GM12878 (cell line): ENCODE results near the gene PLXNB2. TPM values are rescaled to one million over a fixed set of nuclear protein-coding genes. Genes with fewer than 3 reads are reported as not detected.
A peak's percentile ranks its signal among the peaks of the same experiment; 100 is the strongest.

Experiments used
- ATAC-seq: fragments of 200-7000 bp; cut with Tn5 transposase; 3 replicates; pipeline ENCODE4 v1.9.1; 2020; ENCODE audit warnings: mild to moderate bottlenecking, moderate library complexity
- BruUV-seq: library from RNA; stranded (reverse); fragments of 400-500 nt; replicated peaks from 2 replicates; lab custom pipeline; 2021; lab: Mats Ljungman, UMichigan
- CTCF ChIA-PET: fragments of 300-600 bp; sonication (Branson Sonifier 250); formaldehyde crosslinking; extraction: SDS; loops from one replicate; lab custom pipeline; 2021; ENCODE audit warnings: inconsistent platforms; lab: Yijun Ruan, JAX
- POLR2A ChIA-PET: fragments of 350-600 bp; formaldehyde crosslinking; extraction: SDS; loops from one replicate; lab custom pipeline; 2021; ENCODE audit warnings: inconsistent platforms; lab: Charles Lee
- RAD21 ChIA-PET: fragments of 300-600 bp; sonication (Branson Sonifier 250); formaldehyde crosslinking; loops from one replicate; lab custom pipeline; 2023; ENCODE audit warnings: antibody characterized with exemption; ENCODE audit not compliant: unreplicated experiment; lab: Charles Lee
- SMC1A ChIA-PET: fragments of 300-600 bp; sonication (Branson Sonifier 250); formaldehyde crosslinking; loops from one replicate; lab custom pipeline; 2023; ENCODE audit not compliant: unreplicated experiment, uncharacterized antibody; lab: Charles Lee
- DNase-seq: peaks from one replicate; pipeline ENCODE4 v3.0.0-alpha.2; 2011; ENCODE audit warnings: low read depth, low spot score
- FAIRE-seq: peaks from 3 replicates; lab custom pipeline; 2011; peaks lifted over from hg19 to GRCh38; lab: Jason Lieb, UNC
- H2AFZ ChIP-seq: 2 replicates; pipeline ENCODE4 v1.6.0; 2011; ENCODE audit warnings: low read depth, low read length, control low read depth; ENCODE audit not compliant: control insufficient read depth
- H3K27ac ChIP-seq: 2 replicates; pipeline ENCODE4 v1.5.1; 2011; ENCODE audit warnings: control low read depth; ENCODE audit not compliant: control insufficient read depth, insufficient read depth
- H3K27me3 ChIP-seq, 2 experiments: replicated peaks in 1 of 2; 2 replicates each; pipeline versions ENCODE4 v1.6.0 to v1.6.1; 2011; ENCODE audit warnings: low read length in 1 of 2; ENCODE audit not compliant: control insufficient read depth in 2 of 2, insufficient read depth in 2 of 2
- H3K36me3 ChIP-seq, 2 experiments: 2 replicates each; pipeline ENCODE4 v1.5.1; 2011; ENCODE audit warnings: low read length in 1 of 2; ENCODE audit not compliant: control insufficient read depth in 2 of 2, insufficient read depth in 2 of 2
- H3K4me1 ChIP-seq: 2 replicates; pipeline ENCODE4 v1.6.1; 2011; ENCODE audit warnings: mild to moderate bottlenecking, low read length, moderate library complexity, mixed read lengths; ENCODE audit not compliant: control insufficient read depth, insufficient read depth
- H3K4me2 ChIP-seq: 2 replicates; pipeline ENCODE4 v1.6.0; 2011; ENCODE audit warnings: control low read depth; ENCODE audit not compliant: control insufficient read depth, insufficient read depth
- H3K4me3 ChIP-seq: fragments of 200-600 bp; sonication (generic); 2 replicates; pipeline ENCODE4 v1.5.1; 2016
- H3K79me2 ChIP-seq: 2 replicates; pipeline ENCODE4 v1.6.0; 2011; ENCODE audit warnings: low read length; ENCODE audit not compliant: control insufficient read depth, insufficient read depth
- H3K9ac ChIP-seq: 2 replicates; pipeline ENCODE4 v1.8.0; 2011; ENCODE audit warnings: low read length, control low read depth, mixed read lengths; ENCODE audit not compliant: control insufficient read depth, insufficient read depth
- H3K9me3 ChIP-seq: replicated peaks from 3 replicates; pipeline ENCODE4 v1.5.1; 2011; ENCODE audit warnings: mild to moderate bottlenecking, low read length; ENCODE audit not compliant: control insufficient read depth, insufficient read depth
- H4K20me1 ChIP-seq: 2 replicates; pipeline ENCODE4 v1.6.0; 2011; ENCODE audit not compliant: control insufficient read depth, insufficient read depth
- CUX1 ChIP-seq: IDR thresholded peaks from 2 replicates; pipeline ENCODE4 v1.6.1; 2012; ENCODE audit warnings: improper control_type of control experiment, low read depth, low read length; ENCODE audit not compliant: insufficient replicate concordance
- POLR2AphosphoS2 ChIP-seq: IDR thresholded peaks from 2 replicates; pipeline ENCODE4 v1.6.1; 2011; ENCODE audit warnings: low read depth, mild to moderate bottlenecking, low read length, improper control_type of control experiment, moderate library complexity
- WRNIP1 ChIP-seq: IDR thresholded peaks from 2 replicates; pipeline ENCODE4 v1.6.1; 2011; ENCODE audit warnings: low read depth, low read length, improper control_type of control experiment, borderline replicate concordance
- whole genome bisulfite sequencing: methylation state at CpG from one replicate; pipeline ENCODE4 v1.1.6; 2016; ENCODE audit warnings: low lambda C conversion rate; ENCODE audit not compliant: insufficient replicate concordance, insufficient coverage; ENCODE audit errors: missing lambda C conversion rate; 5-methylcytosine and 5-hydroxymethylcytosine counted together
- in situ Hi-C: fragments of 300-500 bp; cut with MboI; formaldehyde crosslinking; loops from 9 replicates; pipeline ENCODE4 v1.14.3; 2018; ENCODE audit warnings: mixed read lengths
- intact Hi-C: fragments of 100-400 bp; cut with micrococcal nuclease; formaldehyde crosslinking; loops from one replicate; pipeline ENCODE4 v1.14.2; 2022; ENCODE audit not compliant: unreplicated experiment
- polyA plus RNA-seq, 11 experiments: library from polyadenylated mRNA; depleted of rRNA in 4 of 11; unstranded in 6 of 11; stranded (reverse) in 5 of 11; fragments of >200 nt; fragmentation: Nextera tagmentation in 4 of 11; fragmentation: Illumina TruSeq in 1 of 11; extraction: Ambion mirVana in 4 of 11; extraction: Trizol in 1 of 11; gene quantifications; 1 replicate in 1 of 11; 2 replicates in 10 of 11; pipeline versions ENCODE4 v1.2.1 to v1.2.3, GENCODE V29; 2011 to 2016; ENCODE audit warnings: inconsistent platforms in 2 of 11, missing spikeins in 2 of 11, low read depth in 1 of 11
- total RNA-seq, 4 experiments: library from RNA; depleted of rRNA in 3 of 4; stranded (reverse); fragments of >200 nt in 3 of 4; fragmentation: Illumina TruSeq in 1 of 4; extraction: Trizol in 1 of 4; gene quantifications; 2 replicates each; pipeline versions ENCODE4 v1.2.1 to v1.2.3, GENCODE V29; 2013 to 2021

Gene PLXNB2
- total and polyA plus RNA-seq, 10 of the 15 experiments (the other 5 are each of a cell fraction or from before 2014, with no cell fraction given), result 0.68 to 134 (median 41.9) TPM

DNA sequence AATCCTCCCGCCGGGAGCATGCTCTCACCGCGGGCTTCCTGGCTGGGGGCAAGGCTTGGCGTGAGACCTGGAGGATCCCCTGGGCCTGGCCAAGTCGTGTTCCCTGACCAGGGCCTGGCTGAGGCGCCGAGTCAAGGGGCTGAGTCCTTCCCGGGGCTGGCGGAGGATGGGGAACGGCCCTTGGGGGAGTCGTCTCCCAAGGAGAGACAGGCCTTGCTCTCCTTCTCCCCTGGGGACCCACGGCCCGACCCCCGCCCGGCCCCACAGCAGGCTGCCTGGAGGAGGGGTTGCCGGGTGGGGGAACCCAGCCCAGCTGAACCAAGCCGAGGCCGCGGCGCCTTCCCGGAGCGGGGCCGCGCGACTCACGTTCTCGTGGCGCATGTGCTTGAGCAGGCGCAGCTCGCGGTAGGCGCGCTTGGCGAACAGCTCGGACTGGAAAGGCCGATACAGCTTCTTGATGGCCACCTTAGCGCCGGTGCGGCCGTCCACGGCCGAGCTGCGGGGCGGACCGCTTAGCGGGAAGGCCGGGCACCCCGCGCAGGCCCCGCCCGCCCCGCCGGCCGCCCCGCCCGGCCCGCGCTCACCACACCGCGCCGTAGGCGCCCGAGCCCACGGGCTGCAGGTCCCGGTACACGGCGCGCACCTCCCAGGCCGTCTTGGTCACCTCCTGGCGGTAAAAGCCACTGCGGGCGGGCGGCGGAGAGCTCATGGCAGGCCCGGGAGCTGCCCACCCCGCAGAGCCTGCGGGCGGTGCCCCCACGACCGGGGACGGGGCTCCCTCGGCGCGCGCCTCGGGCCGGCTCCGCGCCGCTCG, 46.4 kb downstream of the PLXNB2 start (continued):
- TF ChIP-seq WRNIP1, result no peak

GRCh38 chr22:50260434-50260800, 47.0 kb downstream of the PLXNB2 start:
- no peak for FAIRE-seq
- no peak for DNase-seq
- no peaks in the 10 kb centered on the region for H4K20me1 ChIP-seq
- no peaks in the 10 kb centered on the region for H3K27me3 ChIP-seq
- intact Hi-C loops (no loop called here), in situ Hi-C loops (no loop called here)
- RAD21 ChIA-PET, result no interaction called here
- H3K4me1 ChIP-seq, result peaks cover 14% of the 10 kb centered on the region
- SMC1A ChIA-PET, result no interaction called here
- POLR2A ChIA-PET, result interaction anchor here (0.5 to 3.3 kb wide), 2 partner anchors 10 to 338 kb away, joined by 3 to 15 read pairs; partner anchors contain the start of gene HDAC10
- CTCF ChIA-PET, result interaction anchor here (0.8 to 1.7 kb wide), 6 partner anchors 8 to 82 kb away, joined by 3 to 6 read pairs (median 4); partner anchors contain the start of gene HDAC10
- TF ChIP-seq POLR2AphosphoS2 (no peak), CUX1 (no peak)
- peak overlapping the region; percentile 73 for H3K9ac ChIP-seq
- H3K36me3 ChIP-seq, result no peaks in the 10 kb centered on the region; a peak in 1 of 4 replicates
- 48% methylated on average over 6 of the region's 11 CpGs for WGBS
- H3K79me2 ChIP-seq, result peaks cover 8% of the 10 kb centered on the region
- no peaks in the 10 kb centered on the region for H3K9me3 ChIP-seq
- H3K27ac ChIP-seq, result peak overlapping the region; percentile 52
- H3K4me3 ChIP-seq, result peak overlapping the region; percentile 89
- BruUV-seq, result no TSS peak
- peak overlapping the region; percentile 98 for H3K4me2 ChIP-seq
- H2AFZ ChIP-seq, result no peak overlapping the region
- peak; percentile 19 for ATAC-seq
